KMS-11 (cell line): Measurements from ENCODE around the gene PTK6.

Experiments used
- H2AFZ ChIP-seq: fragments of 200-600 bp; sonication (generic); 2 replicates; pipeline ENCODE4 v1.6.1; 2016; ENCODE audit warnings: antibody characterized with exemption, mixed run types, low read depth
- H3K27ac ChIP-seq: fragments of 200-600 bp; sonication (generic); 2 replicates; pipeline ENCODE4 v1.6.1; 2016; ENCODE audit warnings: mild to moderate bottlenecking, mixed run types
- H3K27me3 ChIP-seq: fragments of 200-600 bp; sonication (generic); 2 replicates; pipeline ENCODE4 v1.6.1; 2017; ENCODE audit warnings: mild to moderate bottlenecking, low read depth, mixed run types, moderate library complexity; ENCODE audit not compliant: insufficient read depth
- H3K36me3 ChIP-seq: fragments of 200-600 bp; sonication (generic); 2 replicates; pipeline ENCODE4 v1.6.1; 2017; ENCODE audit warnings: mild to moderate bottlenecking, mixed run types; ENCODE audit not compliant: insufficient read depth
- H3K4me1 ChIP-seq: fragments of 200-600 bp; sonication (generic); 2 replicates; pipeline ENCODE4 v1.6.1; 2016; ENCODE audit warnings: mild to moderate bottlenecking, low read depth, mixed run types; ENCODE audit not compliant: poor library complexity, severe bottlenecking
- H3K4me2 ChIP-seq: fragments of 200-600 bp; sonication (generic); 2 replicates; pipeline ENCODE4 v1.7.0; 2016; ENCODE audit warnings: mild to moderate bottlenecking, mixed run types
- H3K4me3 ChIP-seq: fragments of 200-600 bp; sonication (generic); IDR thresholded peaks from 2 replicates; pipeline ENCODE4 v1.6.1; 2017; ENCODE audit warnings: low read depth, low read length, mixed read lengths; ENCODE audit not compliant: insufficient read depth
- H3K79me2 ChIP-seq: fragments of 200-600 bp; sonication (generic); 2 replicates; pipeline ENCODE4 v1.6.1; 2016; ENCODE audit warnings: low read depth, mixed run types; ENCODE audit not compliant: insufficient read depth
- H3K9ac ChIP-seq: fragments of 200-600 bp; sonication (generic); 2 replicates; pipeline ENCODE4 v1.6.1; 2016; ENCODE audit warnings: mild to moderate bottlenecking, mixed run types
- H4K20me1 ChIP-seq: fragments of 200-600 bp; sonication (generic); 2 replicates; pipeline ENCODE4 v1.6.1; 2016; ENCODE audit warnings: mild to moderate bottlenecking, mixed run types; ENCODE audit not compliant: insufficient read depth
- TF ChIP-seq, protein P1 (sequence below): fragments of 200-600 bp; sonication (generic); conservative IDR thresholded peaks from 2 replicates; pipeline ENCODE4 v1.6.1; 2017; ENCODE audit warnings: low read depth, mild to moderate bottlenecking, antibody characterized with exemption, low read length, moderate library complexity, mixed read lengths

PTK6 gene

DNA sequence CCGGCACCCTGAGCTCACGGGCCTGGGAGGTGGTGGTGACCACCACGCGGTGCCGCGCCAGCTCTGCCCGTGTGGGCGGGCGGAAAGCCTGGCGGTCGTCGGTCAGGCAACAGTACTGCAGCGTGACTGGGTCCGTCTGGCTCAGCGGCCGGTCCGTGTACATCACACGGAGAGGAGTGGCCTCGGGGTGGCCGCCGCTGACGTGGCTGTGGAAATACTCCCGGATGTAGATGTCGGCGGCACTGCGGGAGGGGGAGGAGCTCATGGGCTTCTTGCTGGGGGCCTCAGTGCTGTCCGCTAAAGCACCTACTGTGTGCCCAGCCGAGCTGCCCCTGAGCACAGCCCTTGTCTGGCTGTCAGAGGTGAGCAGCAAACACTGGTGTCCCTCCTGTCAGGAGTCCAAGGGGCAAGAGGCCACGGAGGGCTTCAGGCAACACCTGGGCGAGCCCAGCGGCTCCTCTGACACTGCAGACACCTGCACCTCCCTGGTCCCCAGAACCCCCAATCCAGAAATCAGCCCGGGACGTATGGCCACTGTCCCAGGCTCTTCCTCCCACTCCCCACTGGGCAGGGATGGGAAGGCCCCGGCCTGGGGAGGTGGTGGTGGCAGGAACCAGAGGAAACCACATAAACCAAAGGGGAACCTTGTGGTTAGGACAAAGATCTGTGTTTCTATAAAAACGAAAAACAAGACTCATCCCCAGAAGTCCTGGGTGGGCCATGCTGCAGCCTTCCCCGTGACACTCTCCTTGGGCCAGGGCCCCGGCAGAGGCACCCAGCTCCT lies 30.4 kb upstream of the PTK6 start:
- H3K79me2 ChIP-seq: no peaks in the 10 kb centered on the region
- no peaks in the 10 kb centered on the region for H3K36me3 ChIP-seq
- H3K4me3 ChIP-seq: no peak overlapping the region
- H3K9ac ChIP-seq: no peak overlapping the region
- no peak overlapping the region for H2AFZ ChIP-seq
- H3K4me2 ChIP-seq: peak overlapping the region; percentile 92
- H3K4me1 ChIP-seq: peaks cover 26% of the 10 kb centered on the region
- H3K27me3 ChIP-seq: peaks cover 15% of the 10 kb centered on the region
- TF ChIP-seq, protein P1, sequence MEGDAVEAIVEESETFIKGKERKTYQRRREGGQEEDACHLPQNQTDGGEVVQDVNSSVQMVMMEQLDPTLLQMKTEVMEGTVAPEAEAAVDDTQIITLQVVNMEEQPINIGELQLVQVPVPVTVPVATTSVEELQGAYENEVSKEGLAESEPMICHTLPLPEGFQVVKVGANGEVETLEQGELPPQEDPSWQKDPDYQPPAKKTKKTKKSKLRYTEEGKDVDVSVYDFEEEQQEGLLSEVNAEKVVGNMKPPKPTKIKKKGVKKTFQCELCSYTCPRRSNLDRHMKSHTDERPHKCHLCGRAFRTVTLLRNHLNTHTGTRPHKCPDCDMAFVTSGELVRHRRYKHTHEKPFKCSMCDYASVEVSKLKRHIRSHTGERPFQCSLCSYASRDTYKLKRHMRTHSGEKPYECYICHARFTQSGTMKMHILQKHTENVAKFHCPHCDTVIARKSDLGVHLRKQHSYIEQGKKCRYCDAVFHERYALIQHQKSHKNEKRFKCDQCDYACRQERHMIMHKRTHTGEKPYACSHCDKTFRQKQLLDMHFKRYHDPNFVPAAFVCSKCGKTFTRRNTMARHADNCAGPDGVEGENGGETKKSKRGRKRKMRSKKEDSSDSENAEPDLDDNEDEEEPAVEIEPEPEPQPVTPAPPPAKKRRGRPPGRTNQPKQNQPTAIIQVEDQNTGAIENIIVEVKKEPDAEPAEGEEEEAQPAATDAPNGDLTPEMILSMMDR: no peak
- no peak overlapping the region; the same call in 1 of the 2 replicates for H3K27ac ChIP-seq
- H4K20me1 ChIP-seq: no peaks in the 10 kb centered on the region

DNA sequence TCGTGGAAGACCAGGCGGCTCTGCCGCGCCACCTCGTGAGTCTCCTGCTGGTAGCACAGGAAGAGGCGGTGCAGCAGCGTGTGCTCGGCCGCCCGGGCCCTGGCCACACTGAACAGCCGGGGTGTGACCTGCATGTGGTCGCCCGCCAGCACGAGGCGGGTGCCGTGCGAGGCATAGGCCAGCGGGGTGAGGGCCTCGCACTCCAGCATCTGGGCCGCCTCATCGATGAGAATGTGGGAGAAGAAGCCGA lies 29.9 kb upstream of the PTK6 start:
- no peak overlapping the region for H3K27ac ChIP-seq
- H3K36me3 ChIP-seq: no peaks in the 10 kb centered on the region
- no peaks in the 10 kb centered on the region for H4K20me1 ChIP-seq

DNA sequence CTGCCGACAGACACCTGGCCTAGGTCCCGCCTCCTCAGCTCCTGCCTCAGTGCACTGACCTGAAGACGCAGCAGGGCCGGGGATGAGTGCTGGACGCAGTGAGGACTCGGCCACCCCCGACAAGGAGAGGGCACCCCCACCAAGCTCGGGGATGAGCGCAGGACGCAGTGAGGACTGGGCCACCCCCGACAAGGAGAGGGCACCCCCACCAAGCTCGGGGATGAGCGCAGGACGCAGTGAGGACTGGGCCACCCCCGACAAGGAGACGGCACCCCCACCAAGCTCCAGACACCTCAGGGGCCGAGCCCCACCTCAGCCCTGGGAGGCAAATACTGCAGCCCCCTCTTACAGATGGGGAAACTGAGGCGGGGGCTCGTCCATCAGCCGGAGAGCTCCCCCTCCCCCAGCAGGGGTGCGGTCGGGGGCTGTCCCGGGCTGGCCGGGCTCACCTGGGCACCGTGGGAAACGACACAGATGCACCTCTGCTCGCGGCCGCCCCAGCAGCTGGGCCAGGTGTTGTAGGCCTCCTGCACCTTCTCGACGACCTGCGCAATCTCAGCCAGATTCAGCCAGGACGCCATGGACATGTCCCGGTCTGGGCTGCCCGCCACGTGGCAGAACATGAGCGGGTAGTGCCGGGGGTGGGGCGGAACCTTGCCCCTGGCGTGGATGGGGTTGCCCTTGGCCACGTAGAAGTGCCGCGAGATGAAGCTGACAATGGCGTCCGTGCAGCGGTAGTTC lies 29.4 kb upstream of the PTK6 start:
- H3K36me3 ChIP-seq: no peaks in the 10 kb centered on the region
- TF ChIP-seq, protein P1: no peak
- no peak overlapping the region for H3K27ac ChIP-seq
- H3K4me2 ChIP-seq: no peak overlapping the region
- H3K9ac ChIP-seq: no peak overlapping the region
- H3K27me3 ChIP-seq: peaks cover 15% of the 10 kb centered on the region
- H4K20me1 ChIP-seq: no peaks in the 10 kb centered on the region
- no peak overlapping the region for H3K4me3 ChIP-seq
- no peak overlapping the region for H2AFZ ChIP-seq
- no peaks in the 10 kb centered on the region for H3K79me2 ChIP-seq
- H3K4me1 ChIP-seq: peaks cover 26% of the 10 kb centered on the region

More for the DNA sequence above, 29.9 kb upstream of the PTK6 start:
- Histone ChIP-seq H3K4me3 (no peak overlapping the region), H3K4me1 (peaks cover 26% of the 10 kb centered on the region), H3K4me2 (no peak overlapping the region), H3K9ac (no peak overlapping the region), H3K79me2 (no peaks in the 10 kb centered on the region), H2AFZ (no peak overlapping the region), H3K27me3 (peaks cover 15% of the 10 kb centered on the region)
- TF ChIP-seq, protein P1: no peak

DNA sequence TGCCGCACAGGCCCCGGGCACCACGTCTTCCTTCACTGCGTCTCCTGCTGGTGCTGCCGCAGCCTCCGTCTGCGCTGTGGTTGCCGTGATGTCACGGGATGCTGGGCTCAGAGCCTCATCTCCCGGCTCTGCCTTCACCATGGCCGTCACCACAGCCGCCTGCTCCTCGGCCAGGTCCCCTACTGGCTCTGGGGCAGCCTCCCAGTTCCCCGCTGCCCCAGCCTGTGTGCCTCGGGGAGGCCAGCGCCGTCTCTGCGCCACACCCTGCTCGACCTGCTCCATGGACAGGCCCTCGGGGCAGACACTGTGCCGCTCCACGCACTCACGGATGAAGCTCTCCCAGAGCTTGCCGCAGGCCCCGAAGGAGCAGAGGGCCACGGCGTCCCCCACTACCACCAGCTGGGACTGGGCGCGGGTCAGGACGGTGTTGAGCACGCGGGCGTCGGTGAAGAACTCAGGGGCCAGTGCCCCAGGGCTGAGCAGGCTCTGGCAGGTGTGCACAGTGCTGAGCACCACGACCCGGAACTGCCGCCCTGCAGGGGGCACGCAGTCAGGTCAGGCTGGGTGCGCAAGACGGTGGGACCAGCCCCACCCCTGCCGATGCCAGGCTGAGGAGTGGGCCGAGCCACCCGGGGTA lies 28.6 kb upstream of the PTK6 start:
- Histone ChIP-seq H3K79me2 (no peaks in the 10 kb centered on the region), H2AFZ (no peak overlapping the region), H3K36me3 (no peaks in the 10 kb centered on the region), H4K20me1 (no peaks in the 10 kb centered on the region), H3K4me1 (peaks cover 26% of the 10 kb centered on the region), H3K27me3 (peaks cover 15% of the 10 kb centered on the region), H3K4me2 (no peak overlapping the region), H3K4me3 (no peak overlapping the region), H3K27ac (no peak overlapping the region), H3K9ac (no peak overlapping the region)
- TF ChIP-seq, protein P1: no peak
